Vagina (tissue), 2 donors: ENCODE results near the gene PA2G4. TPM values are rescaled to one million over a fixed set of nuclear protein-coding genes. Genes with fewer than 3 reads are reported as not detected.
"Not testable (repeated sequence)": the region's sequence is repeated elsewhere in the genome, so short reads cannot be mapped to it uniquely, and the experiment has no call there.

ENCODE experiments used
- DNase-seq, 2 donors: peaks; one replicate each; pipeline ENCODE4 v3.0.0-alpha.2; 2017; ENCODE audit errors: extremely low spot score in 2 of 2
- H3K27ac ChIP-seq: fragments of 200-600 bp; sonication (generic); one replicate; pipeline ENCODE4 v1.5.1; 2019
- H3K27me3 ChIP-seq: fragments of 200-600 bp; sonication (generic); one replicate; pipeline ENCODE4 v1.5.1; 2019
- H3K36me3 ChIP-seq, 2 donors: fragments of 200-600 bp; sonication (generic); one replicate each; pipeline ENCODE4 v1.5.1; 2017 to 2019
- H3K4me1 ChIP-seq: fragments of 200-600 bp; sonication (generic); one replicate; pipeline ENCODE4 v1.5.1; 2019
- H3K4me3 ChIP-seq, 2 donors: fragments of 200-600 bp; sonication (generic); 1 replicate in 1 of 2; 2 replicates in 1 of 2; pipeline ENCODE4 v1.5.1; 2016 to 2019
- H3K9me3 ChIP-seq: fragments of 200-600 bp; sonication (generic); one replicate; pipeline ENCODE4 v1.5.1; 2019
- CTCF ChIP-seq, 3 experiments: fragments of 450-650 bp in 2 of 3; fragments of 200-600 bp in 1 of 3; sonication (generic) in 1 of 3; IDR thresholded peaks; one replicate each; pipeline ENCODE4 v1.5.1; 2017 to 2019; ENCODE audit warnings: antibody characterized with exemption in 3 of 3, mild to moderate bottlenecking in 2 of 3, moderate library complexity in 2 of 3
- POLR2A ChIP-seq, 2 donors: fragments of 450-650 bp; IDR thresholded peaks; one replicate each; pipeline ENCODE4 v1.6.1; 2017; ENCODE audit warnings: antibody characterized with exemption in 2 of 2, mild to moderate bottlenecking in 2 of 2, moderate library complexity in 2 of 2
- POLR2AphosphoS5 ChIP-seq, 2 donors: sonication (generic); formaldehyde crosslinking; IDR thresholded peaks; one replicate each; pipeline ENCODE4 v1.9.0; 2017; ENCODE audit warnings: antibody characterized with exemption in 2 of 2, mild to moderate bottlenecking in 2 of 2, low read depth in 1 of 2; ENCODE audit not compliant: insufficient read depth in 1 of 2
- intact Hi-C: fragments of 100-400 bp; cut with DNase I; formaldehyde crosslinking; loops from one replicate; pipeline ENCODE4 v1.15.1; 2023
- total RNA-seq: library from RNA; depleted of rRNA; stranded (reverse); fragments of >200 nt; gene quantifications from one replicate; pipeline ENCODE4 v1.2.3, GENCODE V29; 2016

The PA2G4 gene
- total RNA-seq, 1 donor from 2014 or later, result 116 TPM

GRCh38 chr12:56074396-56074795 lies 30.0 kb upstream of the PA2G4 start:
- Histone ChIP-seq H3K27me3 (no peaks in the 10 kb centered on the region), H3K4me1 (no peaks in the 10 kb centered on the region), H3K9me3 (no peaks in the 10 kb centered on the region), H3K4me3 (no peak overlapping the region), H3K36me3 (no peaks in the 10 kb centered on the region), H3K27ac (no peak overlapping the region)
- TF ChIP-seq POLR2A (IDR thresholded peaks at IDR 0.05) (no peak), POLR2AphosphoS5 (IDR thresholded peaks at IDR 0.05; ENCODE audit: insufficient read depth in 1 of 2, low read depth in 1 of 2) (no peak), CTCF (IDR thresholded peaks at IDR 0.05) (no peak)
- DNase-seq, result no peak
- intact Hi-C loops, result no loop called here

- H3K36me3 ChIP-seq, H3K27me3 ChIP-seq, H3K27ac ChIP-seq, DNase-seq, H3K4me3 ChIP-seq, H3K9me3 ChIP-seq, H3K4me1 ChIP-seq, intact Hi-C loops: not testable (repeated sequence)
Observed at GRCh38 chr12:56077966-56078365, 26.4 kb upstream of the PA2G4 start.

GRCh38 chr12:56078427-56078826 lies 25.9 kb upstream of the PA2G4 start:
- peaks cover 8% of the 10 kb centered on the region for H3K4me1 ChIP-seq
- TF ChIP-seq POLR2A (IDR thresholded peaks at IDR 0.05) (no peak), POLR2AphosphoS5 (IDR thresholded peaks at IDR 0.05; ENCODE audit: insufficient read depth in 1 of 2, low read depth in 1 of 2) (no peak), CTCF (IDR thresholded peaks at IDR 0.05) (no peak)
- DNase-seq, result no peak
- H3K4me3 ChIP-seq, result peak overlapping the region in 1 of 2 donors; percentile 66
- H3K27ac ChIP-seq, result no peak overlapping the region
- H3K9me3 ChIP-seq, result no peaks in the 10 kb centered on the region
- no peaks in the 10 kb centered on the region for H3K36me3 ChIP-seq
- H3K27me3 ChIP-seq, result no peaks in the 10 kb centered on the region
- intact Hi-C loops, result no loop called here

GRCh38 chr12:56078931-56079722 lies 25.2 kb upstream of the PA2G4 start:
- Histone ChIP-seq H3K36me3 (no peaks in the 10 kb centered on the region), H3K4me1 (peaks cover 8% of the 10 kb centered on the region), H3K27ac (peak overlapping the region; percentile 87), H3K4me3 (peak overlapping the region; percentile 60 to 66), H3K27me3 (no peaks in the 10 kb centered on the region), H3K9me3 (no peaks in the 10 kb centered on the region)
- TF ChIP-seq POLR2A (IDR thresholded peaks at IDR 0.05) (no peak), POLR2AphosphoS5 (IDR thresholded peaks at IDR 0.05; ENCODE audit: insufficient read depth in 1 of 2, low read depth in 1 of 2) (peak in 1 of 2 donors; percentile 46), CTCF (IDR thresholded peaks at IDR 0.05) (peak in 2 of 3 experiments; percentile 60 to 61)
- intact Hi-C loops, result no loop called here
- no peak for DNase-seq

- no peak for DNase-seq
- no peaks in the 10 kb centered on the region for H3K36me3 ChIP-seq
- peak within 1 kb of the TSS; percentile 87 for H3K27ac ChIP-seq
- H3K4me1 ChIP-seq, result peaks cover 8% of the 10 kb centered on the region
- H3K4me3 ChIP-seq, result peak within 1 kb of the TSS; percentile 60 to 66
- peak in 1 of 2 donors; percentile 57 for TF ChIP-seq POLR2AphosphoS5 (IDR thresholded peaks at IDR 0.05; ENCODE audit: insufficient read depth in 1 of 2, low read depth in 1 of 2)
- peak in 1 of 3 experiments; percentile 23 for TF ChIP-seq CTCF (IDR thresholded peaks at IDR 0.05)
- peak in 1 of 2 donors; percentile 8 for TF ChIP-seq POLR2A (IDR thresholded peaks at IDR 0.05)
- H3K9me3 ChIP-seq, result no peaks in the 10 kb centered on the region
- intact Hi-C loops, result no loop called here
- no peaks in the 10 kb centered on the region for H3K27me3 ChIP-seq
Observed at GRCh38 chr12:56079723-56080555, 24.4 kb upstream of the PA2G4 start, which contains the start of gene ERBB3. ERBB3 (plus strand) TSS chr12:56080165; CDS start chr12:56080301, 136 bp downstream.
